Prostate gland (tissue), 2 donors: ENCODE data around the gene ARHGEF16. TPM values are rescaled to one million over a fixed set of nuclear protein-coding genes. Genes with fewer than 3 reads are reported as not detected.

Experiments used
- DNase-seq: peaks from one replicate; pipeline ENCODE4 v3.0.0-alpha.2; 2019; ENCODE audit warnings: low spot score
- H3K27ac ChIP-seq, 2 donors: fragments of 200-600 bp; sonication (generic); 2 replicates each; pipeline ENCODE4 v1.5.1; 2017 to 2019
- H3K27me3 ChIP-seq: fragments of 200-600 bp; sonication (generic); replicated peaks from 2 replicates; pipeline ENCODE4 v1.5.1; 2019; ENCODE audit not compliant: insufficient read depth
- H3K36me3 ChIP-seq, 2 donors: fragments of 200-600 bp; sonication (generic); 1 replicate in 1 of 2; 2 replicates in 1 of 2; pipeline versions ENCODE4 v1.5.1 to v1.8.1; 2017 to 2019
- H3K4me1 ChIP-seq: fragments of 200-600 bp; sonication (generic); replicated peaks from 2 replicates; pipeline ENCODE4 v1.5.1; 2019
- H3K4me3 ChIP-seq, 2 donors: fragments of 200-600 bp; sonication (generic); 2 replicates each; pipeline ENCODE4 v1.5.1; 2017 to 2019
- H3K9me3 ChIP-seq: fragments of 200-600 bp; sonication (generic); 2 replicates; pipeline ENCODE4 v1.5.1; 2017
- CTCF ChIP-seq, 4 experiments: fragments of 200-600 bp in 2 of 4; fragments of 450-650 bp in 2 of 4; sonication (generic) in 2 of 4; IDR thresholded peaks; 1 replicate in 3 of 4; 2 replicates in 1 of 4; pipeline ENCODE4 v1.5.1; 2016 to 2019; ENCODE audit warnings: antibody characterized with exemption in 4 of 4, mild to moderate bottlenecking in 2 of 4, moderate library complexity in 2 of 4
- POLR2A ChIP-seq: fragments of 450-650 bp; IDR thresholded peaks from one replicate; pipeline ENCODE4 v1.6.1; 2016; ENCODE audit warnings: antibody characterized with exemption, mild to moderate bottlenecking
- POLR2AphosphoS5 ChIP-seq: sonication (generic); formaldehyde crosslinking; IDR thresholded peaks from one replicate; pipeline ENCODE4 v1.6.1; 2017; ENCODE audit warnings: antibody characterized with exemption
- WGBS: methylation state at CpG from one replicate; pipeline ENCODE4 v1.1.5; 2018; 5-methylcytosine and 5-hydroxymethylcytosine counted together
- intact Hi-C: fragments of 100-400 bp; cut with DNase I; formaldehyde crosslinking; loops from one replicate; pipeline ENCODE4 v1.14.2; 2022
- total RNA-seq, 2 donors: library from RNA; depleted of rRNA; stranded (reverse); fragments of >200 nt; gene quantifications; one replicate each; pipeline ENCODE4 v1.1.0, GENCODE V29; 2016

ARHGEF16 gene
- total RNA-seq, 2 donors from 2014 or later = 25.2 to 25.4 TPM

GRCh38 chr1:3435666-3436065 is 18.8 kb upstream of the ARHGEF16 start:
- no peak for DNase-seq
- TF ChIP-seq POLR2AphosphoS5 (no peak), CTCF (IDR thresholded peaks at IDR 0.05) (no peak), POLR2A (no peak)
- no peaks in the 10 kb centered on the region for H3K4me1 ChIP-seq
- H3K9me3 ChIP-seq = no peaks in the 10 kb centered on the region
- H3K27ac ChIP-seq = no peak overlapping the region
- no peaks in the 10 kb centered on the region for H3K36me3 ChIP-seq
- intact Hi-C loops = no loop called here
- no peak overlapping the region for H3K4me3 ChIP-seq
- 40% methylated on average over 20 of the region's 21 CpGs for WGBS
- peaks cover 9% of the 10 kb centered on the region for H3K27me3 ChIP-seq

GRCh38 chr1:3436451-3436850 is 18.0 kb upstream of the ARHGEF16 start:
- H3K4me1 ChIP-seq = no peaks in the 10 kb centered on the region
- WGBS = 94% methylated on average over 11 of the region's 11 CpGs
- TF ChIP-seq POLR2A (no peak), CTCF (IDR thresholded peaks at IDR 0.05) (no peak)
- intact Hi-C loops = no loop called here
- no peaks in the 10 kb centered on the region for H3K36me3 ChIP-seq
- DNase-seq = no peak
- H3K27me3 ChIP-seq = peaks cover 6% of the 10 kb centered on the region
- H3K27ac ChIP-seq = no peak overlapping the region
- no peak overlapping the region for H3K4me3 ChIP-seq
- H3K9me3 ChIP-seq = no peaks in the 10 kb centered on the region

- DNase-seq = no peak
- Histone ChIP-seq H3K36me3 (no peaks in the 10 kb centered on the region), H3K4me1 (no peaks in the 10 kb centered on the region), H3K4me3 (no peak overlapping the region), H3K27me3 (peaks cover 5% of the 10 kb centered on the region), H3K27ac (no peak overlapping the region), H3K9me3 (no peaks in the 10 kb centered on the region)
- intact Hi-C loops = no loop called here
- WGBS = 88% methylated on average over 14 of the region's 14 CpGs
- TF ChIP-seq POLR2A = no peak
- TF ChIP-seq POLR2AphosphoS5 = no peak
- no peak for TF ChIP-seq CTCF (IDR thresholded peaks at IDR 0.05)
Measured at GRCh38 chr1:3436901-3437300, 17.6 kb upstream of the ARHGEF16 start.

DNA sequence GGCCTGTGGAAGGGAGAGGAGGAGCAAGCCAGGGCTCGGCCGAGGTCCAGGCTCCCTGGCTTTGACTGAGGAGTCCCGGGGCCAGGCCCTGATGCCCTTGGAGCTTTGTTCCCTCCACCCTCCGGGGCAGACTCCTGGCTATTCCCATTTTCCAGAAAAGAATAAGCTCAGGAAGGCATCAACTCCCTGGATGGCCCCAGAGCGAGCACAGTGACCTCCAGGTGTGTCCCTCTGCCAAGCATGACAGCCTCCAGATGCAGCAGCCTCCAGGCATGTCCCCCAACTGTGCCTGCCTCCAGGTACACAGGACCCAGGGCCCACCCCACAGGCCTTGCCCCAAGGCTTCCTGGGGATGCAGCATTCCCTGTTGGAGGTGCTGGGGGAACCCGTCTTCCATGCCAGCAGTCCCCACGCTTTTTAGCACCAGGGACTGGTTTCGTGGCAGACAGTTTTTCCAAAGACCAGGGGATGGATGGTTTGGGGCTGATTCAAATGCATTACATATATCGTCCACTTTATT is 15.7 kb upstream of the ARHGEF16 start:
- TF ChIP-seq CTCF (IDR thresholded peaks at IDR 0.05) = no peak
- no peak for TF ChIP-seq POLR2A
- TF ChIP-seq POLR2AphosphoS5 = no peak
- 80% methylated on average over 9 of the region's 9 CpGs for WGBS
- no peak for DNase-seq
- Histone ChIP-seq H3K27ac (no peak overlapping the region), H3K4me1 (no peaks in the 10 kb centered on the region), H3K27me3 (peaks cover 5% of the 10 kb centered on the region), H3K9me3 (no peaks in the 10 kb centered on the region), H3K36me3 (no peaks in the 10 kb centered on the region), H3K4me3 (no peak overlapping the region)
- intact Hi-C loops = no loop called here
